NCI-H2227 treated with DMSO at 0.1 percent for 48 hours (cell line): ENCODE results near the gene BBS7.

ENCODE experiments used
- DNase-seq: peaks from one replicate; lab custom pipeline; 2025; lab: John Stamatoyannopoulos, UW

BBS7 gene

DNA sequence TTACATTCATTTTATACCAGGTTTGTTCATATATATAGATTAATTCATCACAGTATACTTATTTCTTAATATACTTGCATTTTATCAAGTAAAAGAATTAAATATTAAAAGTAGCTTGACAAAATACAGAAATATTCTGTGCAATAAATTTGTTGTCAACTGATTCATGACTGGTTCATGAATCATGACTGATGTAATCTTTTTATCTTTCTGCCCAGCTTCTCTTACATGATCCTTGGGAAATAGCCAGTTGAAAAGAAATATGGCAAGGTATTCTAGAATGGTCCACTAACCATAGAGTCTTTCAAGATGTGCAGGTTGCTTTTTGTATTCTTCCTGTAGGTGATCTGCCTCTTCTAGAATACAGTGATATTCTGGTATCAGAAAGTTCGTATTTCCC lies 42.4 kb downstream of the BBS7 start:
- no peak for DNase-seq

DNA sequence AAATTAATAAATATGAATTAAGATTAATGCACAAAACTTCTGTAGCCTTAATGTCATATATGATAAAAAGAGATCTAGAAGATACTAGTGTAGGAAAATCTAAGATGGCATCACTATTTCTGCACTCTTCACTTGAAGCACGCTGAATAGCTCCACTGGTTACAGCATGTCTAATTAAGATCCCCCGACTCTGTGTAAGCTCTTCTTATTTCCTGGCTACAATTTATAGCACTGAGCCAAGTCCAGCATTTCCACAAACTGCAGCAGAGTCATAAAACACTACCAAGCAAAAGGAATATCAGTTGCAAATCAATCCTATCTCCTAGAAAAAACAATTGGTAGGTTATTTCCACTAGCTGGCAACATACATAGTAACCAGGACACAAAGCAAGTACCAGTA lies 45.3 kb downstream of the BBS7 start:
- no peak for DNase-seq

DNA sequence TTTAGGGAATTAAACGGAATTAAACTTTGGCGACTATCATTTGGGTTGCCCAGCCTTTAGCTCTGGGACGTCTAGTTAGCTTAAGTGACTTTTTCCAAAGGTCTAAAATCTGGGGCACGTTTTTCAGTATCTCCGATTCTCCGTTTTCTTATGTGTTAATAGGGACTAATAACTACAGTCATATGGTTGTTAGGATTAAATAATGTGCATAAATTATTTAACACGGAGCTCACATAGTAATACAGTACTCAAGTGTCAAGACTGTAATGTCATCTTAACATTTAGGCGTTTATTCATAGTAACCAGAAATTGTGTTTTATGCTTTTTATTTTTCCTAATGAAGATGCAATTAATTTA lies 46.1 kb downstream of the BBS7 start:
- DNase-seq, result no peak

GRCh38 chr4:121823505-121824170 lies 46.6 kb downstream of the BBS7 start, which contains the start of gene CCNA2:
Gene CCNA2 (minus strand): TSS chr4:121823883. CDS start chr4:121823628, 255 bp downstream.
- DNase-seq, result peak; percentile 85

DNA sequence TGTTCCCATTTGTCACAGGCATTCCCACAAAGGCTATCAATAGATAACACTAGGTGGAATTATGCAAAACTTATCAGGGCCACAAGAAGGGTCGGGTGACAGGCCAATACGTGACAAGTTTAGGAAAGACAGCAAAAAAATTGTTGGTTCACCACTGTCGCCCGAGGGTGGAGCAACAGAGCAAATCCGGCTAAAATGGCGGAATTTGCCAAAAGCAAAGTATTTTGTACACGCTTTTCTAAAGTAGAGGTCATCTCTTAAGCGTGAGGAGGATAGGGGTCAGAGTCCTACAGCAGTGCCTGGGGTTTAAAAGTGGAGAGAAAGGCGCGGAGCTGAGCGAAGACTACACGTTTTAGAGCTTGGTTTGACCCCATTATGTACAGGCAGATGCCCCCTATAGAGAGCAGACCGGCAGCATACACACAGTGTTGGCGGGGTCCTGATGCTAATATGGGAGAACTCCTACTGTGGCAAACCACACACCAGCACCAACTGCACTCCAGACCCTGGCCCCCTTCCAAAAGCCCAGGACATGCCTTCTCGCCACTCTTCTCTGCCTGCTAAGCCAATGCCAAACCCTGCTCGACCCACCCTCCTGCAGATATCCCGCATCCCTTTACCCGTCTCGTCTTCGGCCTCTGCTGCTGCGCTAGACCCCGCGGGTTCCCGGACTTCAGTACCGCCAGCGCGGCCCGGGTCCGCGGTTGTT lies 47.3 kb downstream of the BBS7 start:
- no peak for DNase-seq

- DNase-seq, result no peak
Measured at GRCh38 chr4:121822047-121822446, 48.2 kb downstream of the BBS7 start.

GRCh38 chr4:121819216-121819965 lies 50.9 kb downstream of the BBS7 start:
- DNase-seq, result no peak

DNA sequence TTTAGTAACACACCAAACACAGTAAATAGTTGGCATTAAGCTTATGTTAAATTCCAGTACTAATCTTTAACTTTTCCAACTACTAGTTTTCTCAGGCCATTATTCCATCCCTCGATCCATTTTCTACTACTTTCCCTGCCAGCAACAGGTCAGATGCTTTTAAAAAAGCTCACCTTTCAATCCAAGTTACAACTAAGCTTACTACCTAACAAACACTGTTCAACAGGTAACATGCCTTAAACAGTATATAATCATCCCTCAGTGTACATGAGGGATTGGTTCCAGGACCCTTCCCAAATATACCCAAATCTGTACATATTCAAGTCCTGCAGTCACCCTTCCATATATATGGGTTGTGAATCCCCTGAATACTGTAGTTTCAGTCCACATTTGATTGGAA lies 52.1 kb downstream of the BBS7 start:
- DNase-seq, result no peak

DNA sequence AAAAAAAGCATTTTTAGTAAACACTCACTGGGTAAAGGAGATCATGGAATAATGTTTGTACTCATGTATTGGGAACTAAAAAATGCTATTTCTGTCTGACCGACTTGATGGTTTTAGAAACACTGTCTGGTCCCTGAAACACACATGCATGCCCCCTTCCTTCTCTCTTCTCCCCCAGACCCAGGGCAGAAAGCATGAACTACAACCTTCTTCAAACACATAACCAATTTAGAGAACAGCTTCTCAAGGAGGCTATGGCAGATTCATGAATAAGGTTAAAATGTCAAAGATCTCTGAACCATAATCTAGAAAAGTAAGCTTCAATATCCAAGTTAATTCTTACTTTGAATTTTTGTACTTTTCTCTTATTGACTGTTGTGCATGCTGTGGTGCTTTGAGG lies 52.6 kb downstream of the BBS7 start:
- DNase-seq, result no peak

DNA sequence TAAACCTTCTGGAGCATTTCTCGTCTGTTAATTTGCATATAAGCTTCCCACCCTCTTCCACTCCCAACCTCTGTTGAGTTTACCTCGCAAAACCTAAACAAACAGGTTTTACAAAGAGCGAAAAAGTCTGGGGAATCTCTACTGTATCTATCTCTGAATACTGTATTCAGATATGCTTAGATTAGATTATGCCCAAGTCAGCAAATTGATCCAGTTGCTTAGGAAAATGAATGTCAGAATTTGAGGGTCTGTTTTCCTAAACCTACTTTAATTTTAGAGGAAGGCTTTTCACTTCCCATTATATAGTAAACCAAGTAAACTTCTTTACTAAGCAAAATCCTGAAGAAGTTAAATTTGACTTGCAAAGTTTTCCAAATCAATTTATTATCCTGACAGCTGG lies 53.3 kb downstream of the BBS7 start:
- DNase-seq, result no peak

DNA sequence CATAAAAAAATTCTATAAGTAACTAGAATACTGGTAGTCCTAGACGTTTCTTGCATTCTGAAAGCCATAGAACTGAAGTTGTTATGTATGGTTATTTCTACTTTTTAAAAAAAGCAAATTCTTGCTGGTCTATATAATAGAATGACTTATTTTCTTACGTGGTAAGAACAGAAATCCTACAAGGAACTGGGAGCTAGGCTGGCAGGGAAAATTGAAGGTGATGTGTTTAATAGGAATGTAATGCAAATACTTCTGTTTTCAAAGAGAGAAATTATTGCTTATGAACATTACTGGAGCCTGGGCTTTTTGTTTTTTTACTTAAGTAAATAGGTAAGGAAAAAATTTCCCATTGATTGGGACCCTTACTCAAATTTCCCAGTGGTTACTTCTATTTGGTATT lies 55.5 kb downstream of the BBS7 start:
- DNase-seq, result no peak

GRCh38 chr4:121811122-121811521 lies 59.2 kb downstream of the BBS7 start:
- no peak for DNase-seq

GRCh38 chr4:121806411-121806810 lies 63.9 kb downstream of the BBS7 start:
- DNase-seq, result no peak

- no peak for DNase-seq
Measured at GRCh38 chr4:121801715-121802075, 68.6 kb downstream of the BBS7 start.

DNA sequence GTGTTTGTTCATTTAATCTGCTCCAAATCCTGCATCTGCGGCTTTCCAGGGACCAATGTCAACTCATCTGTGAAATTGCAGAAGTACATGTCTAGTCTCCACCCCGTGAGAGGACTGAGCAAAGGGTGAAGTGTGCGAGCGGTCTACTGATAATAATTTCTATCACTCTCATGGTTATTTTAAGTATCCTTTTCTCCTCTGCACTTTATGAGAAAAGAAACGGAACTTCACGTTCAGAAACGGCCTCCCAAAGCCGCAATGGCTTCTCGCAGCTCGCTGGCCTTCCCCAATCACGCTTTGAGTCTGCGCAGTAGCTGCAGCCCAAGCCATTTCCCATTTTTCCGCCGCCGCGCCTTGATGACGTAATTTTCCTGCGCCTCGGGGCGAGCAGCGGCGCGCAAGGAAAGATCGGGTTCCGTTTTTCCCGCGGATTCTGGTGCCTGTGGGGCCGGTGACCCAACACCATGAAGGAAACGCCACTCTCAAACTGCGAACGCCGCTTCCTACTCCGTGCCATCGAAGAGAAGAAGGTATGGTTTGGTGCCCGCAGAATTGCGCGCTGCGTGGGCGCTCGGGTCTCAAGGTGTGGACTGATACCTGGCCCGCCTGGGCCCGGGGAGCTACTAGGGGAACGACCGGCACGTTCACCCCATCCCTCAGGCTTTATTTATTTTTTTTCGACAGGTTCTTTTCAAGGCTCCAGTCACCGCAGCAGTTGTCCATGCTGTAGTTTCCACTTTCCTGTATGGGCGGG lies 69.1 kb downstream of the BBS7 start, which contains the start of gene EXOSC9:
TSS of gene EXOSC9 (plus strand) at position 363 of the 754 bp plus-strand sequence. CDS start at position 465, 102 bp downstream.
- DNase-seq, result peak; percentile 83

DNA sequence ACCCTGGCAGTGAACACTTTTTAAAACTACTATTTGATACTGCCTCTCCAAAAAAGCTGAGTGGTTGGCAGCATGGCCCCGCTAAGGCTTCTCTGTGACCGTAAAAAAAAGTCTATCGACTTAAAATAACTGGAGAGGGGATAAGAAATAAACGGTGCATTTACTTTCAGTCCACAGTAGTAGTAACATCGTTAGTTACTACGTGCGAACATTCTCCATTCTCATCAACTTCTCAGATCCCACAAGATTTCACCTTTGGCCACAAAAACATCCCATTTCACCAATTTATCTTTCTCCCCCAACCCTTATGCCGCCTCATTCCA lies 69.7 kb downstream of the BBS7 start:
- DNase-seq, result peak; percentile 58

DNA sequence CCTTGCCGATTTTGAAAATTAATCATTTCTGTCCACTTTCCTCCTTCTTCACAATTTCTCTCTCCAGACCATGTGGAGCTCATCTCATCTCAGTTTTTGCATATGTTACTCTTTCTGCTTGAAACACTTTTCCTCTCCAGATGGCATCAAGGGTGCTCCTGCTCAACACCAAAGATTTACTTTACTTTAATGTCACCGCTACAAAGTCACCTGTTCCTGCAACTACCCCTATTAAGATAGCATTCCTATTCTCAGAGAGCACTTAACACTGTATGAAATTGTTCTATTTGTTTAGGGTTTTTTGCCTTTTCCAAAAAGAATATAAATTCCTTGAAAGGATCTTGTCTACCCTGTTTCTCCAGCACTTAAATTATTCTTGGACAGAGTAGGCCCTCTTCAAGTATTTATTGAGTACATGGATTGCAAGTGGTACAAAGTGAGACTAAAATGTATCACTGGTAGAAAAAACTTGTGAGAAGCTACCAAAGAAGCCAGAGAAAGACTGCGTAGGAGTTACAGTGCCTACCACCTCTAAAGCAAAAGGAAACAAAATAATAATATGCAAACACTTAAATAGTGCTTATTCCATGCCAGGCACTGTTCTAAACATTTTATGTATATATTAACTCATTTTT lies 70.3 kb downstream of the BBS7 start:
- no peak for DNase-seq

- DNase-seq, result no peak
Measured at GRCh38 chr4:121799208-121799823, 71.0 kb downstream of the BBS7 start.

DNA sequence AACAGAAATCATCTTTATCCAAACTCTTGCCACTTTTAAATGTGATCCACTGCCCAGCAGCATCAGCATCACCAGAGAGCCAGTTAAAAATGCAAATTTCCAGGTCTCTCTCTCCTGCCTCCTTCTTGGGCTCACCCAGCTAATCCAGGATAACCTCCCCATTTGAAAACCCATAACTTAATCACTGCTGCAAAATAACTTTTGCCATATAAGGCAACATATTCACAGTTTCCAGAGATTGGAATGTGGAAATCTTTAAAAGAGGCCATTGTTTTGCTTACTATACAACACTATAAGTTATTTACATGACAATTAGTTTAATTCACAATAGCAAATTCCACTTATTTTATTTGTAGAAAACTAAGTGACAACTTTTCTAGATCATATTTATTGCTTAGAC lies 74.0 kb downstream of the BBS7 start:
- DNase-seq, result no peak

- no peak for DNase-seq
Measured at GRCh38 chr4:121794505-121795188, 75.6 kb downstream of the BBS7 start.

GRCh38 chr4:121792966-121793365 lies 77.3 kb downstream of the BBS7 start:
- no peak for DNase-seq
